Lower lobe of right lung (tissue), 2 donors: ENCODE results near the gene EIF4A2. TPM values are rescaled to one million over a fixed set of nuclear protein-coding genes. Genes with fewer than 3 reads are reported as not detected.
A peak's percentile ranks its signal among the peaks of the same experiment; 100 is the strongest.

Source experiments
- ATAC-seq, 2 donors: fragments of 200-7000 bp; cut with Tn5 transposase; one replicate each; pipeline ENCODE4 v1.9.1; 2020 to 2022; ENCODE audit warnings: mild to moderate bottlenecking in 2 of 2, moderate library complexity in 2 of 2
- DNase-seq: peaks from one replicate; pipeline ENCODE4 v3.0.0-alpha.2; 2020
- H3K27ac ChIP-seq: fragments of 200-600 bp; one replicate; pipeline ENCODE4 v1.8.0; 2022
- H3K27me3 ChIP-seq: fragments of 200-600 bp; one replicate; pipeline ENCODE4 v1.8.0; 2022; ENCODE audit warnings: low read depth
- H3K36me3 ChIP-seq: fragments of 200-600 bp; one replicate; pipeline ENCODE4 v1.8.0; 2022; ENCODE audit warnings: mild to moderate bottlenecking
- H3K4me1 ChIP-seq: fragments of 200-600 bp; one replicate; pipeline ENCODE4 v1.8.0; 2022
- H3K4me3 ChIP-seq: fragments of 200-600 bp; one replicate; pipeline ENCODE4 v1.8.0; 2022; ENCODE audit warnings: mild to moderate bottlenecking
- H3K9me3 ChIP-seq: fragments of 200-600 bp; one replicate; pipeline ENCODE4 v1.8.0; 2022
- intact Hi-C: fragments of 100-400 bp; cut with DNase I; formaldehyde crosslinking; loops from one replicate; pipeline ENCODE4 v1.11.0; 2022
- total RNA-seq: library from RNA; stranded (reverse); fragmentation: NEBNext Ultra II Directional; extraction: Animal tissue kit (Norgen Biotek cat#: 25700); gene quantifications from one replicate; pipeline ENCODE4 v1.2.1, GENCODE V29; 2021
- TF ChIP-seq, protein P1 (sequence below): fragments of 200-600 bp; IDR thresholded peaks from one replicate; pipeline ENCODE4 v1.8.0; 2022; ENCODE audit warnings: antibody characterized with exemption, mild to moderate bottlenecking
- donor health status: DM: no; HTN: yes; CAD: no; lungs with severe emphysema.

Gene EIF4A2
- total RNA-seq, 1 donor from 2014 or later: 424 TPM

- H3K36me3 ChIP-seq: no peaks in the 10 kb centered on the region
- no peaks in the 10 kb centered on the region for H3K9me3 ChIP-seq
- ATAC-seq: no peak
- no peak overlapping the region for H3K4me3 ChIP-seq
- H3K27me3 ChIP-seq: peaks cover 56% of the 10 kb centered on the region
- H3K4me1 ChIP-seq: peaks cover 22% of the 10 kb centered on the region
- H3K27ac ChIP-seq: no peak overlapping the region
- TF ChIP-seq, protein P1, sequence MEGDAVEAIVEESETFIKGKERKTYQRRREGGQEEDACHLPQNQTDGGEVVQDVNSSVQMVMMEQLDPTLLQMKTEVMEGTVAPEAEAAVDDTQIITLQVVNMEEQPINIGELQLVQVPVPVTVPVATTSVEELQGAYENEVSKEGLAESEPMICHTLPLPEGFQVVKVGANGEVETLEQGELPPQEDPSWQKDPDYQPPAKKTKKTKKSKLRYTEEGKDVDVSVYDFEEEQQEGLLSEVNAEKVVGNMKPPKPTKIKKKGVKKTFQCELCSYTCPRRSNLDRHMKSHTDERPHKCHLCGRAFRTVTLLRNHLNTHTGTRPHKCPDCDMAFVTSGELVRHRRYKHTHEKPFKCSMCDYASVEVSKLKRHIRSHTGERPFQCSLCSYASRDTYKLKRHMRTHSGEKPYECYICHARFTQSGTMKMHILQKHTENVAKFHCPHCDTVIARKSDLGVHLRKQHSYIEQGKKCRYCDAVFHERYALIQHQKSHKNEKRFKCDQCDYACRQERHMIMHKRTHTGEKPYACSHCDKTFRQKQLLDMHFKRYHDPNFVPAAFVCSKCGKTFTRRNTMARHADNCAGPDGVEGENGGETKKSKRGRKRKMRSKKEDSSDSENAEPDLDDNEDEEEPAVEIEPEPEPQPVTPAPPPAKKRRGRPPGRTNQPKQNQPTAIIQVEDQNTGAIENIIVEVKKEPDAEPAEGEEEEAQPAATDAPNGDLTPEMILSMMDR: no peak
- no peak for DNase-seq
- intact Hi-C loops: loop anchor here (10.0 kb wide), 1 partner anchor 210 kb away; the partner anchor contains the start of gene AHSG
These were observed 41.2 kb downstream of the EIF4A2 start for GRCh38 chr3:186824430-186825139.

DNA sequence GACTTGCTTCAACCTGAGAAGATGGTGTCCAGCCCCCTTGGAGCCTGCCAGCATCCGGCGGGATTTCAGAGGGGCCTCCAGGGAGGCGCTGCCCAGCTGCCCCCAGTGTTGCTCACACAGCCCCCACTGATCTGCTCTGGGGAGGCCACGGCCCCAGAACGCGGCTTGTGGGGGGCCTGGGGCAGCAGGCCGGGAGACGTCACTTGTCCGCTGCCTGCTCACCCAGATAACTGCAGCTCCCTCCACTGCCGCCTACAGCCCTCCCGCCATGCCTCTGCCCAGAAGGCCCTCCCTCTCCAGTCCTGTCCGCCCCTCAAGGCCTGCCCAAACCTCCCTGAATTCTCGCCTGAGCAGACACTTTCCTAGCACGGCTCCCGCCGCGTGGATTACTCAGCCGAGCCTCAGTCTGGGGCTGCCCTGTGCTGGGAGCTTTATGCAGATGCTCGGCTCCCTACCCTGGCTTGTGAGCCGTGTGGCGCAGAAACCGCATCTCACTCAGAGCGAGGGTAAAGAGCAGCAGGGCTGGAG, 42.0 kb downstream of the EIF4A2 start:
- Histone ChIP-seq H3K36me3 (no peaks in the 10 kb centered on the region), H3K4me1 (peaks cover 22% of the 10 kb centered on the region), H3K4me3 (no peak overlapping the region), H3K9me3 (no peaks in the 10 kb centered on the region), H3K27ac (no peak overlapping the region), H3K27me3 (peaks cover 64% of the 10 kb centered on the region)
- TF ChIP-seq, protein P1: no peak
- intact Hi-C loops: loop anchor here (10.0 kb wide), 1 partner anchor 211 kb away; the partner anchor contains the start of gene AHSG
- peak; percentile 50 for DNase-seq
- peak in 1 of 2 donors; percentile 1 for ATAC-seq

GRCh38 chr3:186825872-186826409, 42.6 kb downstream of the EIF4A2 start:
- DNase-seq (no peak), ATAC-seq (no peak)
- TF ChIP-seq, protein P1: no peak
- Histone ChIP-seq H3K27ac (no peak overlapping the region), H3K36me3 (no peaks in the 10 kb centered on the region), H3K27me3 (peaks cover 65% of the 10 kb centered on the region), H3K4me1 (peaks cover 22% of the 10 kb centered on the region), H3K9me3 (no peaks in the 10 kb centered on the region), H3K4me3 (no peak overlapping the region)
- intact Hi-C loops: loop anchor here (10.0 kb wide), 1 partner anchor 211 kb away; the partner anchor contains the start of gene AHSG

GRCh38 chr3:186826410-186826975, 43.1 kb downstream of the EIF4A2 start:
- intact Hi-C loops: loop anchor here (10.0 kb wide), 1 partner anchor 212 kb away; the partner anchor contains the start of gene AHSG
- Histone ChIP-seq H3K36me3 (no peaks in the 10 kb centered on the region), H3K27me3 (peaks cover 65% of the 10 kb centered on the region), H3K4me3 (peak overlapping the region; percentile 73), H3K27ac (no peak overlapping the region), H3K9me3 (no peaks in the 10 kb centered on the region), H3K4me1 (peaks cover 22% of the 10 kb centered on the region)
- ATAC-seq: peak; percentile 16 to 45
- TF ChIP-seq, protein P1: no peak
- DNase-seq: no peak

DNA sequence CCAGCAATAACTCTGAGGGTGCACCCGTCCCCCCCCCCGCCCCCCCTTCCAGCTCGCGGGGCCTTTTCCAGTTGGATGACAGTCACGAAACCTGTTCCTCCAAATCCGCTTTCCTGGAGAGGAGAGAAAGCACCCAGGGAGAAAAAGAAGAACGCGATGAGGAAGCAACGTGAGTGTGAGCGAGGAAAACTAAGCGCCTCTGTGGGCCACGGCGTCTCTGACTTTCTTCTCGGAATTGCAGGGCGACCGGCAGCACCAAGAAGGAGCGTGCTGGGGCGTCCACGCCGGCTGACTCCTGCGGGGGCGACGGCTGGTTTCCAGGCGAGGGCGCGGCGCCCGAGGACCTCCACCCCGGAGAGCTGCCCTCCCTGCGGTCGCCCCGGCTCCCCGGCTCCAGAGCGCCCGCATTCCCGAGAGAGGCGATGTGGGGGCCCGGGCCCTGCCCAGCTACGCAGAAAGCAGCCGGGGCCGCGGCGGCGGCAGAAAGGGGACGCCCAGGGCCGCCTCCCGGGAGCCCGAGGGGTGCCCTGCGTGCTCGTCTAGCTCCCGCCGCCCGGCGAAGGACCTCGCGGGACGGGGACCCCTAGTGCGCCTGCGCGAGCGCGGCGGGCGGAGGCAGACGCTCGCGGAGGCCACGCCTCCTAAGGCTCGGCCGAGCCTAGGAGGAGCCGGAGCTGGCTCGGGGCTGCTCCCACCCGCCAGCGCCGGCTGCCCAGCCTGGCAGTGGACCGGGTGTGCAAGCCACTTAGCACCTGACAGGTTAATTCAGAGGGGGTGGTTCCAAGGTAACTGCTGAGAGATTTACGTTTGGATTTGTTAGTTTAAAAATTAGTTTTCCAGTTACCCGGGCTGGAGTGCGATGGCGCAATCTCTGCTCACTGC, 43.8 kb downstream of the EIF4A2 start:
- Histone ChIP-seq H3K27me3 (peaks cover 69% of the 10 kb centered on the region), H3K36me3 (no peaks in the 10 kb centered on the region), H3K4me1 (peaks cover 22% of the 10 kb centered on the region), H3K4me3 (peak overlapping the region; percentile 73), H3K9me3 (no peaks in the 10 kb centered on the region), H3K27ac (peak overlapping the region; percentile 49)
- TF ChIP-seq, protein P1: no peak
- intact Hi-C loops: loop anchor here (10.0 kb wide), 1 partner anchor 212 kb away; the partner anchor contains the start of gene AHSG
- DNase-seq: peak; percentile 89
- ATAC-seq: peak; percentile 97 to 98
